CD4-positive, alpha-beta T cell (primary cell): ENCODE results near the gene DYNC1LI1. TPM values are rescaled to one million over a fixed set of nuclear protein-coding genes. Genes with fewer than 3 reads are reported as not detected.

Experiments
- ATAC-seq: fragments of 200-7000 bp; cut with Tn5 transposase; one replicate; pipeline ENCODE4 v1.10.0; 2022; ENCODE audit warnings: mild to moderate bottlenecking; ENCODE audit not compliant: poor library complexity
- CTCF ChIA-PET: fragments of 350-600 bp; sonication (Branson Sonifier 250); formaldehyde crosslinking; loops from one replicate; lab custom pipeline; 2021; ENCODE audit warnings: antibody characterized with exemption, inconsistent platforms; lab: Charles Lee
- POLR2A ChIA-PET: fragments of 350-600 bp; sonication (Branson Sonifier 250); formaldehyde crosslinking; loops from one replicate; lab custom pipeline; 2021; ENCODE audit warnings: antibody characterized with exemption, inconsistent platforms; lab: Charles Lee
- DNase-seq, 14 experiments: peaks; one replicate each; pipeline ENCODE4 v3.0.0-alpha.2; 2013 to 2020; ENCODE audit warnings: mixed read lengths in 2 of 14
- H3K27ac ChIP-seq, 2 donors: one replicate each; pipeline versions ENCODE4 v1.5.1 to v1.7.0; 2013; ENCODE audit warnings: low read length in 2 of 2, low read depth in 1 of 2, mild to moderate bottlenecking in 1 of 2
- H3K27me3 ChIP-seq, 2 experiments: 1 replicate in 1 of 2; 2 replicates in 1 of 2; pipeline versions ENCODE4 v1.6.1 to v1.7.0; 2013; ENCODE audit warnings: low read length in 2 of 2, control low read depth in 1 of 2, mild to moderate bottlenecking in 1 of 2, moderate library complexity in 1 of 2; ENCODE audit not compliant: insufficient read depth in 2 of 2, control insufficient read depth in 1 of 2
- H3K36me3 ChIP-seq: one replicate; pipeline ENCODE4 v1.6.1; 2013; ENCODE audit warnings: low read length, control low read depth; ENCODE audit not compliant: insufficient read depth
- H3K4me1 ChIP-seq: one replicate; pipeline ENCODE4 v1.6.1; 2013; ENCODE audit warnings: low read length, control low read depth; ENCODE audit not compliant: insufficient read depth
- H3K4me3 ChIP-seq: one replicate; pipeline ENCODE4 v1.5.1; 2013; ENCODE audit warnings: mild to moderate bottlenecking, low read length, moderate library complexity
- H3K9me3 ChIP-seq, 2 experiments: 1 replicate in 1 of 2; 2 replicates in 1 of 2; pipeline versions ENCODE4 v1.6.1 to v1.7.0; 2013; ENCODE audit warnings: low read length in 2 of 2, mild to moderate bottlenecking in 2 of 2, control low read depth in 1 of 2, moderate library complexity in 1 of 2; ENCODE audit not compliant: control insufficient read depth in 1 of 2, insufficient read depth in 1 of 2
- H3K27ac Mint-ChIP-seq: one replicate; pipeline ENCODE4 v1.8.0; 2020; ENCODE audit warnings: mixed read lengths
- H3K27me3 Mint-ChIP-seq: one replicate; pipeline ENCODE4 v1.8.0; 2021; ENCODE audit warnings: mixed read lengths
- H3K36me3 Mint-ChIP-seq: one replicate; pipeline ENCODE4 v1.8.0; 2021; ENCODE audit warnings: low read depth, mixed read lengths
- H3K4me1 Mint-ChIP-seq: one replicate; pipeline ENCODE4 v1.8.0; 2021; ENCODE audit warnings: low read depth, mixed read lengths
- H3K4me3 Mint-ChIP-seq: one replicate; pipeline ENCODE4 v1.8.0; 2020; ENCODE audit warnings: mild to moderate bottlenecking, mixed read lengths
- H3K9me3 Mint-ChIP-seq: one replicate; pipeline ENCODE4 v1.8.0; 2020; ENCODE audit warnings: mixed read lengths
- intact Hi-C, 2 experiments: fragments of 100-400 bp; cut with DNase I in 1 of 2; cut with micrococcal nuclease in 1 of 2; formaldehyde crosslinking; loops; one replicate each; pipeline versions ENCODE4 v1.15.1 to v1.9.0; 2023 to 2025; cut with DNase I, micrococcal nuclease
- total RNA-seq, 174 experiments: library from RNA in 2 of 174; stranded (reverse) in 2 of 174; gene quantifications; one replicate each; pipeline ENCODE4 v1.2.3 and lab custom pipeline; 2021 to 2026
- TF ChIP-seq, protein P1 (sequence below): fragments of 200-600 bp; IDR thresholded peaks from one replicate; pipeline ENCODE4 v1.8.0; 2022; ENCODE audit warnings: antibody characterized with exemption, mild to moderate bottlenecking

Gene DYNC1LI1
- total RNA-seq, 2 experiments from 2014 or later = 28.1 to 28.3 TPM

GRCh38 chr3:32556332-32556731, 14.3 kb downstream of the DYNC1LI1 start:
- Mint-ChIP-seq H3K27me3 (no peaks in the 10 kb centered on the region), H3K27ac (no peak overlapping the region), H3K9me3 (no peaks in the 10 kb centered on the region), H3K36me3 (peaks cover 14% of the 10 kb centered on the region), H3K4me3 (no peak overlapping the region), H3K4me1 (peaks cover 39% of the 10 kb centered on the region)
- TF ChIP-seq, protein P1, sequence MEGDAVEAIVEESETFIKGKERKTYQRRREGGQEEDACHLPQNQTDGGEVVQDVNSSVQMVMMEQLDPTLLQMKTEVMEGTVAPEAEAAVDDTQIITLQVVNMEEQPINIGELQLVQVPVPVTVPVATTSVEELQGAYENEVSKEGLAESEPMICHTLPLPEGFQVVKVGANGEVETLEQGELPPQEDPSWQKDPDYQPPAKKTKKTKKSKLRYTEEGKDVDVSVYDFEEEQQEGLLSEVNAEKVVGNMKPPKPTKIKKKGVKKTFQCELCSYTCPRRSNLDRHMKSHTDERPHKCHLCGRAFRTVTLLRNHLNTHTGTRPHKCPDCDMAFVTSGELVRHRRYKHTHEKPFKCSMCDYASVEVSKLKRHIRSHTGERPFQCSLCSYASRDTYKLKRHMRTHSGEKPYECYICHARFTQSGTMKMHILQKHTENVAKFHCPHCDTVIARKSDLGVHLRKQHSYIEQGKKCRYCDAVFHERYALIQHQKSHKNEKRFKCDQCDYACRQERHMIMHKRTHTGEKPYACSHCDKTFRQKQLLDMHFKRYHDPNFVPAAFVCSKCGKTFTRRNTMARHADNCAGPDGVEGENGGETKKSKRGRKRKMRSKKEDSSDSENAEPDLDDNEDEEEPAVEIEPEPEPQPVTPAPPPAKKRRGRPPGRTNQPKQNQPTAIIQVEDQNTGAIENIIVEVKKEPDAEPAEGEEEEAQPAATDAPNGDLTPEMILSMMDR = no peak
- Histone ChIP-seq H3K27ac (no peak overlapping the region), H3K27me3 (no peaks in the 10 kb centered on the region), H3K4me1 (no peaks in the 10 kb centered on the region), H3K9me3 (no peaks in the 10 kb centered on the region), H3K36me3 (peaks cover 4% of the 10 kb centered on the region), H3K4me3 (no peak overlapping the region)
- DNase-seq (no peak), ATAC-seq (no peak)
- intact Hi-C loops = no loop called here
- CTCF ChIA-PET = no interaction called here
- POLR2A ChIA-PET = no interaction called here

- Mint-ChIP-seq H3K36me3 (peaks cover 4% of the 10 kb centered on the region), H3K27ac (no peak overlapping the region), H3K4me1 (peaks cover 44% of the 10 kb centered on the region), H3K4me3 (no peak overlapping the region), H3K9me3 (no peaks in the 10 kb centered on the region), H3K27me3 (no peaks in the 10 kb centered on the region)
- Histone ChIP-seq H3K9me3 (no peaks in the 10 kb centered on the region), H3K27me3 (no peaks in the 10 kb centered on the region), H3K36me3 (peaks cover 4% of the 10 kb centered on the region), H3K4me1 (no peaks in the 10 kb centered on the region), H3K4me3 (no peak overlapping the region), H3K27ac (no peak overlapping the region)
- no peak for ATAC-seq
- POLR2A ChIA-PET = no interaction called here
- TF ChIP-seq, protein P1 = no peak
- intact Hi-C loops = no loop called here
- no peak for DNase-seq
- CTCF ChIA-PET = no interaction called here
These were observed 16.7 kb downstream of the DYNC1LI1 start for GRCh38 chr3:32553973-32554372.

DNA sequence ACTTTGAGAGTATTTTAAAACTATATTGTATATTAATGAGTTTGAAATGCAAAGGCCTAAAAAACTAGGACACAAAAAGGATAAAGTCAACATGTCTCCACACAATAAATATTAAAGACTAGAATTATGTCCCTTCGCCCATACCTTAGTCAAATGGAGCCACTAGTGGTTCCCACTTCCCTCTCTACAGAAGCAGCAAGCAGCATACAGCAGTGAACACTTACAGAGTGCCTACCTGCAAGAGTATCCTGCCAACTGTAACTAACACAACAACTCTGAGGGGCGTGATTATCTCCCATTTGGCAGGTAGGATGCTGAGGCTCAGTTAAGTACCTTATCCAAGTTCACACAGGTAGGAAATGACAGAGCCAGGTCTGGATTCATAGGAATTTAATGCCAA, 17.2 kb downstream of the DYNC1LI1 start:
- Mint-ChIP-seq H3K4me1 (peaks cover 45% of the 10 kb centered on the region), H3K27ac (no peak overlapping the region), H3K27me3 (no peaks in the 10 kb centered on the region), H3K36me3 (peaks cover 4% of the 10 kb centered on the region), H3K4me3 (no peak overlapping the region), H3K9me3 (no peaks in the 10 kb centered on the region)
- no peak for ATAC-seq
- no peaks in the 10 kb centered on the region for H3K4me1 ChIP-seq
- H3K27me3 ChIP-seq = no peaks in the 10 kb centered on the region
- no peak for DNase-seq
- ChIA-PET POLR2A (no interaction called here), CTCF (no interaction called here)
- H3K9me3 ChIP-seq = no peaks in the 10 kb centered on the region
- H3K4me3 ChIP-seq = no peak overlapping the region
- intact Hi-C loops = no loop called here
- H3K36me3 ChIP-seq = peaks cover 4% of the 10 kb centered on the region
- no peak overlapping the region for H3K27ac ChIP-seq
- TF ChIP-seq, protein P1 = no peak
